CD14-positive monocyte (primary cell): ENCODE measurements around the gene EPB41L5. TPM values are rescaled to one million over a fixed set of nuclear protein-coding genes. Genes with fewer than 3 reads are reported as not detected.

Experiments used
- DNase-seq, 3 donors: peaks; one replicate each; pipeline ENCODE4 v3.0.0-alpha.2; 2011 to 2022
- H2AFZ ChIP-seq: 2 replicates; pipeline ENCODE4 v1.6.0; 2012; ENCODE audit warnings: mild to moderate bottlenecking, low read depth, low read length, inconsistent platforms; ENCODE audit not compliant: insufficient read depth, poor library complexity, severe bottlenecking
- H3K27ac ChIP-seq, 2 donors: 1 replicate in 1 of 2; 2 replicates in 1 of 2; pipeline ENCODE4 v1.5.1; 2012 to 2013; ENCODE audit warnings: low read length in 2 of 2, control low read depth in 1 of 2, inconsistent platforms in 1 of 2, low read depth in 1 of 2, mild to moderate bottlenecking in 1 of 2
- H3K27me3 ChIP-seq, 2 donors: one replicate each; pipeline versions ENCODE4 v1.6.0 to v1.6.1; 2011 to 2013; ENCODE audit warnings: low read length in 2 of 2; ENCODE audit not compliant: control insufficient read depth in 2 of 2, insufficient read depth in 2 of 2
- H3K36me3 ChIP-seq, 2 donors: replicated peaks in 1 of 2; 1 replicate in 1 of 2; 2 replicates in 1 of 2; pipeline versions ENCODE4 v1.5.1 to v1.6.1; 2012 to 2013; ENCODE audit warnings: low read length in 2 of 2, control low read depth in 1 of 2, inconsistent platforms in 1 of 2, mild to moderate bottlenecking in 1 of 2; ENCODE audit not compliant: insufficient read depth in 2 of 2, control insufficient read depth in 1 of 2
- H3K4me1 ChIP-seq, 2 donors: 1 replicate in 1 of 2; 2 replicates in 1 of 2; pipeline versions ENCODE4 v1.5.1 to v1.6.1; 2012 to 2013; ENCODE audit warnings: low read length in 2 of 2, control low read depth in 1 of 2, inconsistent platforms in 1 of 2, mild to moderate bottlenecking in 1 of 2, moderate library complexity in 1 of 2; ENCODE audit not compliant: insufficient read depth in 2 of 2, control insufficient read depth in 1 of 2
- H3K4me2 ChIP-seq: replicated peaks from 2 replicates; pipeline ENCODE3; 2012; ENCODE audit warnings: low read length, moderate library complexity, mild to moderate bottlenecking; ENCODE audit not compliant: poor library complexity, severe bottlenecking; ENCODE audit errors: extremely low read depth
- H3K4me3 ChIP-seq, 3 experiments: fragments of 200-600 bp in 1 of 3; sonication (generic) in 1 of 3; replicated peaks in 1 of 3; 1 replicate in 2 of 3; 2 replicates in 1 of 3; pipeline ENCODE4 v1.5.1; 2011 to 2013; ENCODE audit warnings: low read length in 3 of 3, mild to moderate bottlenecking in 3 of 3, control low read depth in 2 of 3, low read depth in 2 of 3, inconsistent platforms in 1 of 3, moderate library complexity in 1 of 3
- H3K79me2 ChIP-seq: 2 replicates; pipeline ENCODE4 v1.6.0; 2012; ENCODE audit warnings: mild to moderate bottlenecking, control low read depth, inconsistent platforms, low read length, moderate library complexity; ENCODE audit not compliant: insufficient read depth
- H3K9ac ChIP-seq: 2 replicates; pipeline ENCODE4 v1.6.0; 2017; ENCODE audit warnings: low read length, mild to moderate bottlenecking; ENCODE audit not compliant: insufficient read depth, poor library complexity, severe bottlenecking
- H3K9me3 ChIP-seq, 2 donors: replicated peaks in 1 of 2; 1 replicate in 1 of 2; 2 replicates in 1 of 2; pipeline versions ENCODE4 v1.5.1 to v1.6.1; 2012 to 2013; ENCODE audit warnings: low read length in 2 of 2, control low read depth in 1 of 2; ENCODE audit not compliant: control insufficient read depth in 1 of 2, insufficient read depth in 1 of 2
- H4K20me1 ChIP-seq: 2 replicates; pipeline ENCODE4 v1.6.0; 2012; ENCODE audit warnings: mild to moderate bottlenecking, low read length, control low read depth, moderate library complexity; ENCODE audit not compliant: insufficient read depth
- H3K27ac Mint-ChIP-seq, 7 donors: one replicate each; pipeline ENCODE4 v1.8.0; 2020; ENCODE audit warnings: mild to moderate bottlenecking in 7 of 7, mixed read lengths in 7 of 7, moderate library complexity in 6 of 7, inconsistent platforms in 2 of 7
- H3K27me3 Mint-ChIP-seq, 3 donors: one replicate each; pipeline ENCODE4 v1.8.0; 2021 to 2022; ENCODE audit warnings: low read depth in 3 of 3, mild to moderate bottlenecking in 3 of 3, mixed read lengths in 3 of 3, moderate library complexity in 3 of 3, inconsistent platforms in 1 of 3
- H3K36me3 Mint-ChIP-seq, 2 donors: one replicate each; pipeline ENCODE4 v1.8.0; 2020; ENCODE audit warnings: mixed read lengths in 2 of 2, inconsistent platforms in 1 of 2, mild to moderate bottlenecking in 1 of 2
- H3K4me1 Mint-ChIP-seq: one replicate; pipeline ENCODE4 v1.8.0; 2020; ENCODE audit warnings: mild to moderate bottlenecking, mixed read lengths
- H3K4me3 Mint-ChIP-seq, 2 donors: one replicate each; pipeline ENCODE4 v1.8.0; 2020; ENCODE audit warnings: mild to moderate bottlenecking in 2 of 2, mixed read lengths in 2 of 2, moderate library complexity in 1 of 2
- H3K9me3 Mint-ChIP-seq, 7 donors: one replicate each; pipeline ENCODE4 v1.8.0; 2020 to 2022; ENCODE audit warnings: mixed read lengths in 7 of 7, mild to moderate bottlenecking in 6 of 7, moderate library complexity in 6 of 7, inconsistent platforms in 2 of 7
- WGBS: methylation state at CpG from one replicate; pipeline ENCODE4 v1.1.5; 2013; ENCODE audit warnings: missing lambda C conversion rate; ENCODE audit not compliant: insufficient coverage; 5-methylcytosine and 5-hydroxymethylcytosine counted together
- intact Hi-C, 2 donors: fragments of 100-400 bp; cut with micrococcal nuclease; formaldehyde crosslinking; loops; one replicate each; pipeline versions ENCODE4 v1.15.0 to v1.15.1; 2023
- polyA plus RNA-seq, 3 donors: library from polyadenylated mRNA; depleted of rRNA in 1 of 3; unstranded in 2 of 3; stranded (reverse) in 1 of 3; fragments of 300-500 nt in 2 of 3; fragments of >200 nt in 1 of 3; fragmentation: Illumina TruSeq in 2 of 3; gene quantifications; 1 replicate in 2 of 3; 2 replicates in 1 of 3; pipeline ENCODE4 v1.2.3, GENCODE V29; 2012 to 2021
- TF ChIP-seq, protein P1 (sequence below): fragments of 200-600 bp; IDR thresholded peaks from one replicate; pipeline ENCODE4 v1.8.0; 2022; ENCODE audit warnings: antibody characterized with exemption, mild to moderate bottlenecking

The EPB41L5 gene
- polyA plus RNA-seq, 3 donors: 1.4 to 2.4 (median 2.0) TPM

DNA sequence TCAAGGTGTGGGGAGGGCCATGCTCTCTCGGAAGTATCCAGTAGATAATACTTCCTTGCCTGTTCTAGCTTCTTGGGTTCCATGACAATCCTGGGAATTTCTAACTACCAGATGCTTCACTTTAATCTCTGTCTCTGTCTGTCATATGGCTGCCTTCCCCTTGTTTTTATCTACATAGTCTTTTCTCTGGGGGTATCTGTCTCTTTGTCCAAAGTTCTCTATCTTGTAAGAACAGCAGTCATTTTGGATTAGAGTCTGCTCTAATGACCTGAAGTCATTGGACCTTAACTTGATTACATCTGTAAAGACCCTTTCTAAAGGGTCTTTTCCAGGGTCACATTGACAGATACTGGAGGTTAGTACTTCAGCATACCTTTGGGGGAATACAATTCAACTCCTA lies 11.4 kb upstream of the EPB41L5 start:
- Mint-ChIP-seq H3K4me1 (peaks cover 5% of the 10 kb centered on the region), H3K9me3 (peaks cover 0 to 11% (median 2%) of the 10 kb centered on the region in 7 donors), H3K36me3 (no peaks in the 10 kb centered on the region), H3K27me3 (peaks cover 2 to 5% (median 4%) of the 10 kb centered on the region in 3 donors), H3K4me3 (no peak overlapping the region), H3K27ac (no peak overlapping the region)
- H3K27me3 ChIP-seq: no peaks in the 10 kb centered on the region
- no peak overlapping the region for H3K4me2 ChIP-seq
- peaks cover 0 to 6% of the 10 kb centered on the region in 2 donors for H3K4me1 ChIP-seq
- TF ChIP-seq, protein P1, sequence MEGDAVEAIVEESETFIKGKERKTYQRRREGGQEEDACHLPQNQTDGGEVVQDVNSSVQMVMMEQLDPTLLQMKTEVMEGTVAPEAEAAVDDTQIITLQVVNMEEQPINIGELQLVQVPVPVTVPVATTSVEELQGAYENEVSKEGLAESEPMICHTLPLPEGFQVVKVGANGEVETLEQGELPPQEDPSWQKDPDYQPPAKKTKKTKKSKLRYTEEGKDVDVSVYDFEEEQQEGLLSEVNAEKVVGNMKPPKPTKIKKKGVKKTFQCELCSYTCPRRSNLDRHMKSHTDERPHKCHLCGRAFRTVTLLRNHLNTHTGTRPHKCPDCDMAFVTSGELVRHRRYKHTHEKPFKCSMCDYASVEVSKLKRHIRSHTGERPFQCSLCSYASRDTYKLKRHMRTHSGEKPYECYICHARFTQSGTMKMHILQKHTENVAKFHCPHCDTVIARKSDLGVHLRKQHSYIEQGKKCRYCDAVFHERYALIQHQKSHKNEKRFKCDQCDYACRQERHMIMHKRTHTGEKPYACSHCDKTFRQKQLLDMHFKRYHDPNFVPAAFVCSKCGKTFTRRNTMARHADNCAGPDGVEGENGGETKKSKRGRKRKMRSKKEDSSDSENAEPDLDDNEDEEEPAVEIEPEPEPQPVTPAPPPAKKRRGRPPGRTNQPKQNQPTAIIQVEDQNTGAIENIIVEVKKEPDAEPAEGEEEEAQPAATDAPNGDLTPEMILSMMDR: no peak
- H2AFZ ChIP-seq: no peak overlapping the region
- WGBS: no CpG with 5 or more reads among the region's 1 CpG
- no peak overlapping the region for H3K27ac ChIP-seq
- H3K36me3 ChIP-seq: no peaks in the 10 kb centered on the region
- intact Hi-C loops: no loop called here
- H3K9ac ChIP-seq: no peak overlapping the region
- no peaks in the 10 kb centered on the region for H4K20me1 ChIP-seq
- no peaks in the 10 kb centered on the region for H3K79me2 ChIP-seq
- DNase-seq: no peak
- H3K4me3 ChIP-seq: no peak overlapping the region
- H3K9me3 ChIP-seq: peaks cover 0 to 3% of the 10 kb centered on the region in 2 donors

DNA sequence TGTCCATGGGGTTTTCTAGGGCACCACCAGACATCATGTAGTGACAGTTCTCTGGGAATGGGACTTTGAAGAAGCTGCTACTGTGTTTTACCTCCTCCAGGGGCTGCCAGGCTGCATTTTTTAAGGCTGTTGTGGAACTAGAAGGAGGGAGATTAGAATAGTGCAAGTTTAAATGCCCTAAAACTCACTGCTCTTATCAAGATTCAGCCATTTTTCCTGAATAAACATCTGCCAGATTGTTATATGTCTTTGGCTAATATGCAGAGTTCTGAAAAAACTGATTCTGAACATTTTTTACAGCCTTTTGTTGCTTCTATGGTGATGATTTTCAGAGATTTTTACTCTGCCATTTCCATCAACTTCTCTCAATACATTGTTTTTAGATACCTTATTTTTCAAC lies 8.6 kb upstream of the EPB41L5 start:
- no peak for DNase-seq
- no peaks in the 10 kb centered on the region for H4K20me1 ChIP-seq
- H3K9ac ChIP-seq: no peak overlapping the region
- H3K27me3 Mint-ChIP-seq: peaks cover 2 to 5% (median 3%) of the 10 kb centered on the region in 3 donors
- intact Hi-C loops: no loop called here
- no peaks in the 10 kb centered on the region for H3K36me3 ChIP-seq
- H3K9me3 ChIP-seq: no peaks in the 10 kb centered on the region
- no peaks in the 10 kb centered on the region for H3K36me3 Mint-ChIP-seq
- TF ChIP-seq, protein P1: no peak
- H3K4me1 Mint-ChIP-seq: peaks cover 9% of the 10 kb centered on the region
- H3K27ac Mint-ChIP-seq: no peak overlapping the region
- no peaks in the 10 kb centered on the region for H3K79me2 ChIP-seq
- no peak overlapping the region for H3K27ac ChIP-seq
- H2AFZ ChIP-seq: no peak overlapping the region
- H3K27me3 ChIP-seq: no peaks in the 10 kb centered on the region
- no peak overlapping the region for H3K4me3 Mint-ChIP-seq
- peaks cover 0 to 9% (median 5%) of the 10 kb centered on the region in 7 donors for H3K9me3 Mint-ChIP-seq
- no peak overlapping the region for H3K4me2 ChIP-seq
- H3K4me3 ChIP-seq: no peak overlapping the region
- H3K4me1 ChIP-seq: peaks cover 0 to 9% of the 10 kb centered on the region in 2 donors
